Esophagus muscularis mucosa (tissue), 3 donors: ENCODE measurements around the gene CACNG7.

Experiments used
- CTCF ChIP-seq, 3 experiments: fragments of 200-600 bp in 2 of 3; fragments of 450-650 bp in 1 of 3; sonication (generic) in 2 of 3; IDR thresholded peaks; one replicate each; pipeline ENCODE4 v1.5.1; 2017 to 2019; ENCODE audit warnings: antibody characterized with exemption in 3 of 3, mild to moderate bottlenecking in 2 of 3, moderate library complexity in 1 of 3
- EP300 ChIP-seq: sonication (generic); formaldehyde crosslinking; IDR thresholded peaks from one replicate; pipeline ENCODE4 v1.6.1; 2017; ENCODE audit warnings: antibody characterized with exemption

DNA sequence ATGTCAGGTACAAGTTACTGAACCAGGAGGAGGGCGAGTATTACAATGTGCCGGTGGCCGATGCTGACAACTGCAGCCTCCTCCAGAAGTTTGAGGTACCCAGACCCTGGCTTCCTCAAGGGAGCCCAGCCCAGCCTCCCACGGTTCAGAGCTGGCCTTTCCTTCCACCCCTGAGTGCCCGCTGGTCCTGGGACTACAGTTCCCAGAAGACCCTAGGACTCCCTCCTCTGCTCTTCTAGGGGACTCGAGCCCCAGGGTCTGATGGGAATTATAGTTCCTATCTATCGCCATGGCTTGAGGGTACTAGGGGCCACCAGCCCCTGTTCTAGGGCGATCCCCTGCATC lies 16.1 kb upstream of the CACNG7 start:
- TF ChIP-seq CTCF (IDR thresholded peaks at IDR 0.05) (no peak), EP300 (no peak)
